ENCODE measurements around the gene PRMT1. TPM values are rescaled to one million over a fixed set of nuclear protein-coding genes. Genes with fewer than 3 reads are reported as not detected.

Gene PRMT1
- total and polyA plus RNA-seq, 2 of the 13 experiments (the other 11 are each of a cell fraction or from before 2014, with no cell fraction given): 324 to 374 TPM

GRCh38 chr19:49672131-49672919 is 4.7 kb upstream of the PRMT1 start (continued):
- TF ChIP-seq MAZ (IDR thresholded peaks at IDR 0.05; ENCODE audit: borderline replicate concordance, low read depth, low read length) (peak; percentile 88; the same call in 1 of the 2 replicates), MAZ (CRISPR knock-in tag; IDR thresholded peaks at IDR 0.05; ENCODE audit: low read depth) (peak; percentile 82), ZUFSP (CRISPR knock-in tag; IDR thresholded peaks at IDR 0.05; ENCODE audit: borderline replicate concordance) (no peak), E2F1 (CRISPR knock-in tag; IDR thresholded peaks at IDR 0.05) (no peak), KLF9 (CRISPR knock-in tag; IDR thresholded peaks at IDR 0.05; ENCODE audit: low read depth) (no peak), SALL2 (CRISPR knock-in tag; IDR thresholded peaks at IDR 0.05) (peak; percentile 62; the same call in 1 of the 2 replicates), KDM3A (CRISPR knock-in tag; IDR thresholded peaks at IDR 0.05; ENCODE audit: low read depth) (no peak; the same call in none of the 2 replicates), STAT5B (CRISPR knock-in tag; IDR thresholded peaks at IDR 0.05) (no peak), ZBTB37 (CRISPR knock-in tag; IDR thresholded peaks at IDR 0.05) (no peak; the same call in 1 of the 2 replicates), HNRNPUL1 (IDR thresholded peaks at IDR 0.05; ENCODE audit: low read depth, low read length) (no peak), ZFYVE20 (CRISPR knock-in tag; IDR thresholded peaks at IDR 0.05; ENCODE audit: borderline replicate concordance, low read depth) (no peak), ZNF350 (CRISPR knock-in tag; IDR thresholded peaks at IDR 0.05; ENCODE audit: borderline replicate concordance, low read depth) (peak; percentile 76; the same call in 1 of the 2 replicates), AHDC1 (CRISPR knock-in tag; IDR thresholded peaks at IDR 0.05; ENCODE audit: borderline replicate concordance) (no peak), ARID3A (IDR thresholded peaks at IDR 0.05; ENCODE audit: low read depth, low read length) (0 out of 2 replicates have a peak, but pooled peaks have one; percentile 30), ZC3H4 (CRISPR knock-in tag; IDR thresholded peaks at IDR 0.05; ENCODE audit: borderline replicate concordance) (no peak), THAP11 (CRISPR knock-in tag; IDR thresholded peaks at IDR 0.05) (peak; percentile 81), RFX5 (IDR thresholded peaks at IDR 0.05; ENCODE audit: low read depth, low read length) (no peak)

Measured in HepG2 (cell line).